ENCODE measurements around the gene LRRC49.

DNA sequence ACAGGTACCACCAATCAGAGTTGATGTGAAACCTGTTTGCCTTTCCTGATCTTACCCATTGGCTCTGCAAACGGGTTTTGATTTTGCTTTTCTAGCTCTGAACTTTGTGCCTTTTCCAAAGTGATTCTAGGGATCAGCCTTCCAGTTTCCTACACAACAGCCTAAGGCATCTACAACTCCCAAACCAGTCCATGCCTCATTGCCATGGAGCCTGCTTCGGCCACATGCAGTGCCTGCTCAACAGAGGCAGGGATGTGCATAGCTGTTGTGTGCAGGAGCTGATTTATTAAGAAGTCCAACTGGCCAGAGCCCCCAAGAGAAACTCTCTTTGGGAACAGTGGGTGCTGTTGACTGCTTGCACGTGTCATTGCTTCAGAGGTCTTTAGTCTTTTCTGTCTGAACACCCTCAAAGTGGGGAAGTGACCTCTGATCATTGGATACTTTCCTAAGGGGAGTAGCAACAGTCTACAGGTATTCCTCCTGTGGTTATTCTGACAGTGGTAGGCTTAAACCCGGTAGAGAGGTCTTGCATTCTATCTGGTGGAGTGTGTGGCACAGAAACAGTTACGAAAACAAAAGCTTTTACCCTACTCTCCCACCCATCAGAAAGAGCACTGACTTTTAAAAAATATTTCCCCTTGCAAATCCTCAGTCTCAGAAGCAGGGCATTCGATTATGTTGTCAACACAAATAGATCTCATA lies 186.0 kb downstream of the LRRC49 start:
- TF ChIP-seq CTCF (IDR thresholded peaks at IDR 0.05): no peak
- no peak for TF ChIP-seq POLR2A (IDR thresholded peaks at IDR 0.05)
- no peak for TF ChIP-seq EP300 (IDR thresholded peaks at IDR 0.05)
- no peak for TF ChIP-seq POLR2AphosphoS5 (IDR thresholded peaks at IDR 0.05)
